Ovary (tissue), 3 donors: ENCODE measurements around the gene CBX1.

Experiments used
- EP300 ChIP-seq: sonication (generic); formaldehyde crosslinking; IDR thresholded peaks from one replicate; pipeline ENCODE4 v1.6.1; 2017; ENCODE audit warnings: antibody characterized with exemption
- POLR2A ChIP-seq: fragments of 450-650 bp; IDR thresholded peaks from one replicate; pipeline ENCODE4 v1.6.1; 2017; ENCODE audit warnings: antibody characterized with exemption, mild to moderate bottlenecking, moderate library complexity
- TF ChIP-seq, protein P1 (sequence below), 3 donors: fragments of 450-650 bp in 2 of 3; fragments of 200-600 bp in 1 of 3; IDR thresholded peaks; one replicate each; pipeline versions ENCODE4 v1.5.1 to v1.8.0; 2016 to 2022; ENCODE audit warnings: antibody characterized with exemption in 3 of 3, mild to moderate bottlenecking in 1 of 3
- donor health status: DM: no; HTN: no; CAD: no.

DNA sequence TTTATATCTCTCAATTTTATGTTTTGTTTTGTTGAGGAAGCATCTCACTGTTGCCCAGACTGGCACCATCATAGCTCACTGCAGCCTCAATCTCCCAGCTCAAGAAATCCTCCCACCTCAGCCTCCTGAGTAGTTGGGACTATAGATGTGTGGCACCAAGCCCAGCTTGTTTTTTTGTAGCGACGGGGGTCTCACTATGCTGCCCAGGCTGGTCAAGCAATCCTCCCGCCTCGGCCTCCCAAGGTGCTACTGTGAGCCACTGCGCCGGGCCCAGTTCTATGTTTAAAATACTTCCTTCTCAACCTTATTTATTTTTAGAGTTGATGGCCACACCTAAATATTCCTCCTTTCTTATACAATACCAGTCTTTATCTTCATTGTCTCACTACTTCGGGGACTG lies 55.0 kb downstream of the CBX1 start:
- TF ChIP-seq, protein P1, sequence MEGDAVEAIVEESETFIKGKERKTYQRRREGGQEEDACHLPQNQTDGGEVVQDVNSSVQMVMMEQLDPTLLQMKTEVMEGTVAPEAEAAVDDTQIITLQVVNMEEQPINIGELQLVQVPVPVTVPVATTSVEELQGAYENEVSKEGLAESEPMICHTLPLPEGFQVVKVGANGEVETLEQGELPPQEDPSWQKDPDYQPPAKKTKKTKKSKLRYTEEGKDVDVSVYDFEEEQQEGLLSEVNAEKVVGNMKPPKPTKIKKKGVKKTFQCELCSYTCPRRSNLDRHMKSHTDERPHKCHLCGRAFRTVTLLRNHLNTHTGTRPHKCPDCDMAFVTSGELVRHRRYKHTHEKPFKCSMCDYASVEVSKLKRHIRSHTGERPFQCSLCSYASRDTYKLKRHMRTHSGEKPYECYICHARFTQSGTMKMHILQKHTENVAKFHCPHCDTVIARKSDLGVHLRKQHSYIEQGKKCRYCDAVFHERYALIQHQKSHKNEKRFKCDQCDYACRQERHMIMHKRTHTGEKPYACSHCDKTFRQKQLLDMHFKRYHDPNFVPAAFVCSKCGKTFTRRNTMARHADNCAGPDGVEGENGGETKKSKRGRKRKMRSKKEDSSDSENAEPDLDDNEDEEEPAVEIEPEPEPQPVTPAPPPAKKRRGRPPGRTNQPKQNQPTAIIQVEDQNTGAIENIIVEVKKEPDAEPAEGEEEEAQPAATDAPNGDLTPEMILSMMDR (IDR thresholded peaks at IDR 0.05), result no peak
- TF ChIP-seq EP300 (no peak), POLR2A (no peak)
